ENCODE data around the gene MZT2B.
A peak's percentile ranks its signal among the peaks of the same experiment; 100 is the strongest.
"Not testable (repeated sequence)": the region's sequence is repeated elsewhere in the genome, so short reads cannot be mapped to it uniquely, and the experiment has no call there.

MZT2B gene

DNA sequence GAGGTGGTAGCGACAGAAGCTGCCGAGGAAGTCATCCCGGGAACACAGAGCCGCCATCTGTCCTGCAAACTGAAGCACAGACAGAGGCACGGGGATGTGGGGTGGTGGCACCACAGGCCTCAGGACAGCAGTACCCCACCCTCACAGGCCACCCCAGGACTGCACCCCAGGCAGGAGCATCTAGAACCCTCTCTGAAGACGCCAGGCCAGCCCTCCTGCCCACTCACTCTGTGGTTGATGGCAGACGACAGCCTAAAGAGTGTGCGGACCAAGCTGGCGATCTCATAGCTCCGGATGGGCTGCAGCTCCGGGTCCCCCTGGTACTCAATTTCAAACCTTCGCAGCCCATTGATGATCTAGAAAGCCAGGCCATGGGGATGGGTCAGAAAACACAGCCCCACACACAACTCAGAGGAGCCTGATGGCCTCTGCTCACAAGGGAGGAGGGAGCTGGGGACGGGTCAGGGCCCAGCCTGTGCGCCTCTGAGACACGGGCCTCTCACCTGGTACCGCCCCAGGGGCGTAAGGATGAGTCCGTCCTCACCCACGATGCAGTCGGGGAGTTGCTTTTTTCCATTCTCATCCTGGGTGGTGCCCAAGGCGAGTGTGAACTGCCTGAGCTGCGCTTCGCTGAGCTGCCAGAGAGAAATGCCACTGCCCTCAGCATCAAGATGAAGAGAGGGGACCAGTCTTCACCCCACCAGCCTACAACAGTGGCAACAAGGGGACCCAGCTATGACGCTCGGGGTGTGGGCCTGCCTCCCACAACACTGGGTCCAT, 29.1 kb upstream of the MZT2B start:
- DNase-seq = no peak

DNA sequence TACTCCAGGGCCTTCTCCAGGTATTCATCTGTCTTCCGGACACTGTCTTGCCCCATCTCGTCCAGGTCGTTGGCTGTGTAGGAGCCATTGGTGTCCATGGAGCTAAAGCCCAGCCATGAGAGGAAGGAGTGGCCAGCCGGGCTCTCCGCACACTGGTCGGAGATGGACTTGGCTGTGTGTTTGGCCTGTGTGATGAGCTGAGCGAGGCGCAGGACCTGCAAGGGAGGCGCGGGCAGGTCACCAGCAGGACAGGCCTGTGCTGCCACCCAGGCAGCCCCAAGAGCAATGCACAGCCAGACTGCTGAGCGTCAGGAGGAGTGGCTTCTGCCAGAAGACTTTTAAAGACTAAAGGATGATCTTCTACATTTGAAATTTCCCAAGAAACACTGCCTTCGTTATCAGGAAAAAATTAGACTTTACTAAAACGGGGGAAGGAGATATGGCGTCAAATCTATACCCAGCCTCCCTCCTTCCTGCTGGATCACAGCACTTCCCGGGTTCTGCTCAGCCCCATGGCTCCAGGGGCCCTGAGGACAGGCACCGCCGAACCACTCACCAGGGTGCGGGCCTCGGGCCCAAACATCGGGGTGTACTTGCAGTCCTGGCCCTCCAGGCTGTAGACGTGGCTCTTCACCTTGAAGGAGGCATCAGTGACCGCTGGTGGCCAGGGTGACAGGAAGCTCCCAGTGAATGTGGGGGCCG, 28.2 kb upstream of the MZT2B start:
- DNase-seq = not testable (repeated sequence)

DNA sequence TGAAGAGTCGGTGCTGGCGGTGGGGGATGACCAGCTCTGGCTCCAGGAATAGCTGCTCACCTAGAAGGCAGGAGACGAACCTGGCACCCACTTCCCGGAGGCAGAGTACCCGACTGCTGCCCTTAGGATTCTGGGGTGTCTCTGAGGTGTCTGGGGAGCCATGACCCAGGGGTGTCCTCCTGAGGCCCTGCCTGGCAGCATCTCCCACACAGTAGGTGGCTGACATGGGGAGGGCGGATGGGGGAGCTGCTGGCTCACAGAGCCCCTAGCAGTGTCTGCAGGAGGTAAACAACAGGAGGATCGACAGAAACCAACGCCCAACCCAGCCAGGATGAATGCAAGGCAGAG, 27.7 kb upstream of the MZT2B start:
- not testable (repeated sequence) for DNase-seq

DNA sequence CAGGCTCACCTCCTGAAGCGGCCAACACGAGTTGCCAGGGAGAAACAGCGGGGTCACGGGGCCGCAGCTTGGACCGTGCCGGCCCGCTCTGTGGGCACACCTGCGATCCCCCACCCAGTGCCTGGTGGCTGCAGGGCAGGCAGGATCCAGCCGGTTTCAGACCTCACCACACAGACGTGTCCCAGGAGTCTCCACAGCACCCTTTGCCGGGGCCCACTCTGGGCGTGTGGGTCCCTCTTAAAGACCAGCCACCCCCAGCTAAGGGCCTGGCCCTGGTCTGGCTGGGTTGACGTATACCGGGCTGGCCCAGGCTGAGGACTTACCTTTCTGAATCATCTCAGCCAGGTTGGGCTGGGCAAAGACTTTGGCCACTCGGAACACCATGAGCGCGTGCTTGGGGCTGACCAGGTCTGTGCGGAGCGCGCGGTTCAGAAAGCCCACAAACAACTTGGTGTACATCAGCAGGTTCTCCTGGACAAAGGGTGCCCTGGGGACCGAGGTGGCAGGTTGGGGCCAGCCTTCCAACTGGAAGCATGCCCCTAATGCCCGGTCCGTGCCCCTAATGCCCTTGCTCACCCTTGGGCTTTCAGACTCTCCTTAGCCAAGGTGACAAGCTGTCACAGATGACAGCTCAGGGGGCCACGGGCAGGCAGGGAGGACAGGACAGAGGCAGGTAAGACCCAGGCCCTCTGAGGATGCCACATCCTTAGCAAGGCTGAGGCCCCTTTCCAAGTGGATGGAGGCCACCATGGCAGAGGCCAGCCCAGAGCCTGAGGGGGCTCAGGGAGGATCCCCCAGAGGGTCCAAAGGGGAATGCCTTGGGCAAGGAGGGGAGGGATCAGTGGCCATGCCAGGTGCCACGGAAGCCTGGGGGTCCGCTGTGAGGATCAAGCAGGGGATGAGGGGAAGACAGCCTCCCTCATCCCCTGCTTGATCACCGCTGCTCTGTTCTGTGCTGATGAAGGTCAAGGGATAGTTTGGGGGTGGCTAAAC, 27.0 kb upstream of the MZT2B start:
- no peak for DNase-seq

DNA sequence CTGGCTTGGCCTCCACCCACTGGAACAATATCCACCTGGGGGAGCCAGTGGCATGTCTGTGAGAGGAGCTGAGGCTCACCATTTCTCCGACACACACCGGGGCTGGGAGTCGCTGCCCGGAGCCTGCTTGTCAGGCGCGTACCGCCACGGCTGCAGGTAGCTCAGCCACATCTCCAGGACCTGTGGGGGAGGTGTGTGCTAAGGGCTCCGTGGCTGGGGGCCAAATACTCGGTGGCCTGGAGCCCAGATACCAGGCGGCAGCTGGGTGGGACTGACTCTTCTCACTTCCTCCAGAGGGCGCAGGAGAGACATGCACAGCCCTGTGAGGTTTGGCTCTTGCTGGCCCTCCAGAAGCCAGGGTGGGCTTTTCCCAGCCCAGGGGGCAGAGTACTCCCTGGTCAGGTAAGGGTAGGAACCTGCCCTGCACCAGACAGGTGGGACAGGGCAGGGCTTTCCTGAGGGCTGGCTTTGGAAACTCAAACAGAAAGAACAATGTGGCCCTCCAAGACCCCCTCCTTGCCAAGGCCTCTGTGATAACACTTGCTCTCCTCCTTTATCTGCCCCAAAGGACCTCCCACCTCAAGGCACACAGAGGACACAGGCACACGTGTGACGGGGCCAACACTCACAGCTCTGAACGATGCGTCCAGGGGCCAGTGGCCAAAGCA, 26.0 kb upstream of the MZT2B start:
- DNase-seq = peak; percentile 23

DNA sequence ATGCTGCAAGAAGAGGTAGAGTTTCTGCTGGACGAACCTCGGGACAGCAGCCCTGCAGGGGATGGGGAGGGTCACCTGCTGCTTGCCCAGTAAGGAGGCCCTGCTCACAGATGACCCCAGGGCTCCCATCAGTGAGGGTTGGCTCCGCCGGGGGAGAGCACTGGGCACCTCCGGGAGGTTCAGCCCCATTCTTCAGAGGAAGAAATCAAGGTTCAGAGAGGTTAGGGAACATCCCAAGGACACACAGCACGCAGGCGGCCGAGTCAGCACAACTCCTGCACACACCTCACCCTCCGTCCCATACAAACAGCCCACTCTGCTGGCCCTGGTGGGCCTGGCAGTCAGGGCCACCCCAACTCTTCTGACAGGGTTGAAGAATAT, 25.4 kb upstream of the MZT2B start:
- DNase-seq = no peak

DNA sequence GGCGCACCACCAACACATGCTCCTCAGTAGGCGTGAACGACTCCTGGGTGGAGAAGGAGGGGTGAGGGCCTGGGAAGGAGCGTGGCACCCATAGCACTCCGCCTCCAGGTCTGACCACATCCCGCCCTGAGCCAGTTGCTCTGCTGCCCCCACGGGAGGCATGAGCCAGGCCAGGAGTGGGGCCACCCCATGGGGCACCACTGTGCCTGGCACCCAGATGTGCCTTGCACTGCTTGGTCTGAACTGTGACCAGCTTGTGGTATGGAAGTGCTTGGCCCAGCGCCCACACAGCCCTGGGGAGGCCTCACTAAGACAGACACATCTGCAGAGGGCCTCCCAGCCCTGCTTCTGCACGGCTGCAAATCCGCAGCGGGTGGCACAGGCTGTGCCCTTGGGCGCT, 24.7 kb upstream of the MZT2B start:
- not testable (repeated sequence) for DNase-seq

DNA sequence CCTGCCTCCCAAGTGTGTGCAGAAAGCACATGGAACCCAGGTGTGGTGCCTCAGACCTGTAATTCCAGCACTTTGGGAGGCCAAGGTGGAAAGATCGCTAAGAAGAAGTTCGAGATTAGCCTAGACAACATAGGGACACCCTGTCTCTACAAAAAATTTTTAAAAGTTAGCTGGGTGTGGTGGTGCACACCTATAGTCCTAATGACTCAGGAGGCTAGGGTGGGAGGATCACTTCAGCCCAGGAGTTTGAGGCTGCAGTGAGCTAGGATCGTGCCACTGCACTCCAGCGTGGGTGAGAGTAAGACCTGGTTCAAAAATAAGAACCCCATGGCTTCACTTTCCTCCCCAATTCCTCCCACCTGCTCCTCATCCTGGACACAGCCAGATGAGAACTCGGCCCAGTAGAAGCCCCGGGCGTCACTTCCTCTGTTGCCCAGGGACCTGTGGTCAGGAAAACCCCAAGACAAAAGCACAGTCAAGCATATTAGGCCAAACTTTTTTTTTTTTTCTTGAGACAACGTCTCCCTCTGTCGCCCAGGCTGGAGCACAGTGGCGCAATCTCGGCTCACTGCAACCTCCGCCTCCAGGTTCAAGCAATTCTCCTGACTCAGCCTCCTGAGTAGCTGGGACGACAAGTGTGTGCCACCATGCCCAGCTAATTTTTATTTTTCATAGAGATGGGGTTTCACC, 24.1 kb upstream of the MZT2B start:
- DNase-seq = not testable (repeated sequence)

DNA sequence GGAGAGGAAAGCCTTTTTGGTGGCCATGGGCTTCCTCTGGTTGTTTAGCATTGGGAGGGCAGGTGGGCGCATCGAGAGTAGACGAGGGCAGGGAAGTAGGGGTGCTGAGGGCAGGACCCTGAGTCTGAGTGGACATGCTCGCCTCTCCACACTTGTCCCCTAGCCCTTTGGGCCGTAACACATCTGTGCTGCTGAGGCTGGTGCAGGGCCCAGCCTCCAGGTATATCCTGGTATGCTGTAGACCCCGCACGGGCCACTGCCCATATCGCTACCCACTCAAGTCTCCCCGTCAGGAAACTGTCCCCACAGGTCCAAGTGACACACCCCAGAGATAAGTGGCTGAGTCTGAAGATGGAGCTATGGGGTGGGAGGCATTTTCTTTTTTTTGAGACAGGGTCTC, 23.4 kb upstream of the MZT2B start:
- DNase-seq = no peak

DNA sequence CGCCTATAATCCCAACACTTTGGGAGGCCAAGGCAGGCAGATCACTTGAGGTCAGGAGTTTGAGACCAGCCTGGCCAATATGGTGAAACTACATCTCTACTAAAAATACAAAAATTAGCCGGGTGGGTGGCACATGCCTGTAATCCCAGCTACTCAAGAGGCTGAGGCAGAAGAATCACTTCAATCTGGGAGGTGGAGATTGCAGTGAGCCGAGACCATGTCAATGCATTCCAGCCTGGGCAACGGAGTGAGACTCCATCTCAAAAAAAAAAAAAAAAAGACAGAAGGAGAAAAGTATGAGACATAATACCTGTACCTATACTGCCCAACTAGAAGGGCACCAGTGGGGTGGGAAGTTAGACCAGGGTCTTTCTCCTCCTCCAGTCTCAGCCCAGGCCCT, 22.7 kb upstream of the MZT2B start:
- not testable (repeated sequence) for DNase-seq

DNA sequence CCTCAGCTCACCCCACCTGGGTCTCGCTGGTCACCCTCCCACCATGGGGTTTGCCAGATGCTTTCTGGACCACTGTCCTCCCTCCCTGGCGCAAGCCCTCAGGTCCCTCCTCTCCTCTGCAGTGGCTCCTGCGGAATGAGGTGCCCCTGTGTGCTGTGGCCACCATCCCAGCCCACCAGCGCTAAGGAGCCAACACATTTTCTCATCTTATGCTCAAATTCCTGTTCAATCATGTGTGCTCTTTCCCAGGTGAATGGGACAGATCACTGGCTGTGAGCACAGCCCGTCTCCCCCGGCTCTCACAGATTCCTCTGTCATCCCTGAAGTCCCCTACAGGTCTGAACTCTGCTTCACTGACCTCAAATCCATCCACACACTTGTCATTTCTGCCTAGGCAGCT, 21.9 kb upstream of the MZT2B start:
- no peak for DNase-seq

DNA sequence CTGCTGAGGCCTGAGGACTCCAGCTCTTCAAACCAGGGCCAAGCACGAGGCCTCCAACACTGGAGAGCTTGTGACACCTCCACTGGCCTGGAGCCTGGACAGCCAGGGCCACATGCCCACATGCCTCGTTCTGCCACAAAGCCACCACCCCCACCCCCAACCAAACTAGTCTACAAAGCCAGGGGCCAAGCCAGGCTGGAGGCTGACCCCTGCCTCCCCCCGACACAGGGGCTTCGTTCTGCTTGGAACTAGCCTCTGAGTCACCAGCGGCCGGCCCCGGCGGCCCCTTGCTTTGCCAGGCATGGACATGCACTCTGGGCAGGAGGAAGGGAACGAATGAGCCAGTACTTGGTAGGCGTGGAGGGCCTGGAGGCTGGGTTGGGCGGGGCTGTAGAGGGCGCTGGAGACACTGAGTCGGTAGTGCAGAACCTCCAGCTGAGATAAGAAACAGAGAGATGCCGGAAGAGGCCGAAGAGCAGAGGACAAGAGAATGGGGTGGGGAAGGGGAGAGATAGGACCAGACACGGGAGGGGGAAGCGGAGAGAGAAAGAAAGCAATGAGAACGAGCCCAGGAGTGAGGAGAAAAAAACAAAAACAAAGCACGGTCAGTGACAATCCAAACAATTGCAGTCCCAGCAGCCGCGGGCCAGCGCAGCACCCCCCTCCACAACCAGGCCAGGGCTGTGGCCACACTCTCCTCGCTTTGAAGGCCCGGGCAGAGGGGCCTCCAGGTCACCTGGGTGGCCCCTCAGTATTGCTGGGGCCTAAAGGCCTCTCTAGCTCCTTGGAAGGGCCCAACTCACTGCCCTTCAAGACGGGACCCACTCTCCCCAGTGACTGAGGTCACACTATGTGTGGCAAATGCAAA, 21.0 kb upstream of the MZT2B start:
- not testable (repeated sequence) for DNase-seq

DNA sequence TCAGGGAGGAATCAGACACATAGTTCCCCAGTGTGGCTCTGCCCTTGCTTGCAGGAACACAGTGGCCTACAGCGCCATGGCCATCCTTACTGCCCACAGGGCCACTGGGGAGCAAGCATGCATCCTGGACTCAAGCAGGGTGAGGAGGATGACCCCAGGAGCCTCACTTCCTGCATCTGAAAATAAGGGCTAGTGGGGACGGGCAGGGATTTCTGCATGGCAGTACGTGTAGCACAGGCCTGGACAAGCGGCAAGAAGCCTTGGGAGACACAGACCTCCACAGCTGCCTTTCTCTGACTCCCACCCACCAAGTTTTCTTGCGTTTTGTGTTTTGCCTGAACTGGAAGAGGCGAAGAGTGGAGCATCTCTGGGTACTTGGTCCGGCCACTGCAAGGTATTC, 19.6 kb upstream of the MZT2B start:
- DNase-seq = not testable (repeated sequence)

DNA sequence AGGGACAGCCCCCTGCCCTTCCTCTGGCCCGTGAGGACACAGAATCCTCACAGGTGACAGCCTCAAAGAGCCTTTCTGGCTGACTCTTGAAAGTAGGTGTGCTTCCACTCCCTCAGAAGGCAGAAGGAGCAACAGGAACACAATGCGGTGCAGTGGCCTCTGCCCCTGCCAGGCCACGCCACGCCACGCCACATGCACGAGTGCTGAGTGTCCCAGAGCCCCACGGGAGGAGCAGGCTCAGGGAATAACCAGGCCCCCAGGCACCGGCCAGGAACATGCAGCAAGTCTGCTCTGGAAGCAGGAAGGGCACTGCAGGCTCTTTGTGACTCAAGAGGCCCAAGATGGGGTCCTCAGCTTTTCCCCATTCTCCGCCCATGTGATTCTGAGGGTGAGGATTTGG, 19.1 kb upstream of the MZT2B start:
- no peak for DNase-seq

DNA sequence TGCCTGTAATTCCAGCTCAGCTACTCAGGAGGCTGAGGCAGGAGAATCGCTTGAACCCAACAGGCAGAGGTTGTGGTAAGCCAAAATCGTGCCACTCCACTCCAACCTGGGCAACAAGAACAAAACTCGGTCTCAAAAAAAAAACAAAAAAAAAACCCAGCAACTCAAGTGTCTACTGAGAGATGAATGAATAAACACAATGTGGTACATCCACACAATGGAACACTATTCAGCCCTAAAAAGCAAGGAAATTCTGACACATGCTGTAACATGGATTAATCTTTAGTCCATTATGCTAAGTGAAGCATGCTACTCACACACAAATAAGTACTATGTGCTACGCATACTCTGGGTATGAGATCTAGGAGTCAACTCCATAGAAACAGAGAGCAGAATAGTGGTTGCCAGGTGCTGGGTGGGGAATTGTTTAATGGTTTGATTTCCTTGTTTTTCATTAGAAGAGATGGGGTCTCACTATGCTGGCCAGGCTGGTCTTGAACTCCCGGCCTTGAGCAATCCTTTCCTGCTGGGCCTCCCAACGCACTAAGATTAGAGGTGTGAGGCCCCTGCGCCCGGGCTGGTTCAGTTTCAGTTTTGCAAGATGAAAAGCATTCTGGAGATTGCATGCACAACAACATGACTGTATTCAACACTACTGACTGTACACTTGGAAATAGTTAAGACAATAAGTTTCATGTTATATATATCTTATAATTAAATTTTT, 16.6 kb upstream of the MZT2B start:
- no peak for DNase-seq

DNA sequence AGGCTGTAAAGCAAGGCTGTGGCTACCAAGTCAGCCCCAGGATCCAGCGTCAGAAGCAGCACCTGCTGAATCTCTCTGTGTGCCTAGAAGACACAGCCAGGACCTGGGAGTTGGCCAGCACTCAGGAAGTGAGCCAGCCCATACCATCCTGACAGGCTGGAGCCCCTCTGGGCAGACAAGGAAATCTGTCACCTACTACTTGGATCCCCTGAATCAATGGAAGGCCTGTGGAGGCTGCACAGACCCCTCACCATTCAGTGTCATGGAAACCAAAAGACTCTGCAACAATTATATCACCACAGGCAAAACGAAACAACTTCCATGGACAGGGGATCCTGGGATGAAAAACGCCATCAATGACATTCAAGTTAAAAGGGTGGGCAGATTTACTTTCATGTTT, 15.5 kb upstream of the MZT2B start:
- DNase-seq = not testable (repeated sequence)

DNA sequence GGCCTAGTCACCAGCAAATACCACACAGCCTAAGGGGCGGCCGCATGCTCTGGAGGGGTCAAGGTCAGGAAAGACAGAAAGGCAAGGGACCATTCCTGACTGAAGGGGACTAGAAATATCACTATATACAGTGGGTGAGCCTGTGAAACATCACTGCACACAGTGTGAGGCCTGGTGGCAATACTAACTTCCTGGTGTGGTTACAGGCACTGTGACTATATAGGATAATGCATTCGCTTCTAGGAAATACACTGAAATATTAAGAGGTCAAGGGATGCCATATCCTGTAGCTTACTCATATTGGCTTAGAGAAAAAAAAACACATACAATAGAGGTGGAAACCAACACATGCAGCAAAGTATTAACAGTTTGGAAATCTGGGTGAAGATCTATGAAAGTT, 12.9 kb upstream of the MZT2B start:
- not testable (repeated sequence) for DNase-seq

DNA sequence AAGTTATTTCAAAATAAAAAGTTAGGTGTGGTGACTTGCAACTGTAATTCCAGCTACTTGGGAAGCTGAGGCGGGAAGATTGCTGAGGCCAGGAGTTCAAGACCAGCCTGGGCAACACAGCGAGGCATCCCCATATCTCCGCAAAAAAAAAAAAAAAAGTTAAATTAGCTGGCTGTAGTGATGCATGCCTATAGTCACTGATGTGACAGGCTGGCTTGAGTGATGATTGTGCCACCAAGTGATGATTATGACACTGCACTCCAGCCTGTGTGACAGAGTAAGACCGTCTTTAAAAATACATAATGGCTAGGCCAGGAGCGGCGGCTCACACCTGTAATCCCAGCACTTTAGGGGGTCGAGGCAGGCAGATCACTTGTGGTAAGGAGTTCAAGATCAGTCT, 12.2 kb upstream of the MZT2B start:
- DNase-seq = no peak

DNA sequence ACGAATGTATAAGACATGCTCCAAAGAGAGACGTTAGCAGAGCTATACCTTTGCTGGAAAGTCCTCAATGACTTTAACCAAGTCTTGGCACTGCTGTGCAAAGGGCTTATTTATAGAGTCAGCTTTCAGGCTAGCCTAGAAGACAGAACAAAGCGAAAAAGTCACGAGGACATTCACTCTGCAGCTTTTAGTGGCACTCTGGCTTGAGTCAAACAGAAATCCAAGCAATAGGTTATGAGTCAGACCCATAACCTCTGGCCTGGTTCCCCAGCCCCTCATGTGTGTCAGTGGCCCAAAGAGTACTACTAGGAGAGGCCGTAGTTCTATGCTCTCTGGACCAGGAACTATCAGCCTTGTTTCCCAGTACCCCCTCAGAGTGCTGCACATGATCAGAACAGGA, 7.2 kb upstream of the MZT2B start:
- DNase-seq = not testable (repeated sequence)
